ENCODE data around the gene EPHA7.

- no peak for TF ChIP-seq EP300 (IDR thresholded peaks at IDR 0.05; ENCODE audit: low read depth in 2 of 2, low read length in 2 of 2)
- TF ChIP-seq EP300 (CRISPR knock-in tag; IDR thresholded peaks at IDR 0.05; ENCODE audit: borderline replicate concordance), result no peak
- TF ChIP-seq, protein P1, sequence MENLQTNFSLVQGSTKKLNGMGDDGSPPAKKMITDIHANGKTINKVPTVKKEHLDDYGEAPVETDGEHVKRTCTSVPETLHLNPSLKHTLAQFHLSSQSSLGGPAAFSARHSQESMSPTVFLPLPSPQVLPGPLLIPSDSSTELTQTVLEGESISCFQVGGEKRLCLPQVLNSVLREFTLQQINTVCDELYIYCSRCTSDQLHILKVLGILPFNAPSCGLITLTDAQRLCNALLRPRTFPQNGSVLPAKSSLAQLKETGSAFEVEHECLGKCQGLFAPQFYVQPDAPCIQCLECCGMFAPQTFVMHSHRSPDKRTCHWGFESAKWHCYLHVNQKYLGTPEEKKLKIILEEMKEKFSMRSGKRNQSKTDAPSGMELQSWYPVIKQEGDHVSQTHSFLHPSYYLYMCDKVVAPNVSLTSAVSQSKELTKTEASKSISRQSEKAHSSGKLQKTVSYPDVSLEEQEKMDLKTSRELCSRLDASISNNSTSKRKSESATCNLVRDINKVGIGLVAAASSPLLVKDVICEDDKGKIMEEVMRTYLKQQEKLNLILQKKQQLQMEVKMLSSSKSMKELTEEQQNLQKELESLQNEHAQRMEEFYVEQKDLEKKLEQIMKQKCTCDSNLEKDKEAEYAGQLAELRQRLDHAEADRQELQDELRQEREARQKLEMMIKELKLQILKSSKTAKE (CRISPR knock-in tag; IDR thresholded peaks at IDR 0.05; ENCODE audit: borderline replicate concordance), result no peak
- TF ChIP-seq ZFP37 (CRISPR knock-in tag; IDR thresholded peaks at IDR 0.05; ENCODE audit: borderline replicate concordance), result no peak
- TF ChIP-seq ZNF282 (IDR thresholded peaks at IDR 0.05; ENCODE audit: partially characterized antibody), result no peak
- no peak for TF ChIP-seq CTCF (CRISPR knock-in tag; IDR thresholded peaks at IDR 0.05)
- TF ChIP-seq ESRRA (CRISPR knock-in tag; IDR thresholded peaks at IDR 0.05; ENCODE audit: low read depth), result no peak
- TF ChIP-seq, protein P2, sequence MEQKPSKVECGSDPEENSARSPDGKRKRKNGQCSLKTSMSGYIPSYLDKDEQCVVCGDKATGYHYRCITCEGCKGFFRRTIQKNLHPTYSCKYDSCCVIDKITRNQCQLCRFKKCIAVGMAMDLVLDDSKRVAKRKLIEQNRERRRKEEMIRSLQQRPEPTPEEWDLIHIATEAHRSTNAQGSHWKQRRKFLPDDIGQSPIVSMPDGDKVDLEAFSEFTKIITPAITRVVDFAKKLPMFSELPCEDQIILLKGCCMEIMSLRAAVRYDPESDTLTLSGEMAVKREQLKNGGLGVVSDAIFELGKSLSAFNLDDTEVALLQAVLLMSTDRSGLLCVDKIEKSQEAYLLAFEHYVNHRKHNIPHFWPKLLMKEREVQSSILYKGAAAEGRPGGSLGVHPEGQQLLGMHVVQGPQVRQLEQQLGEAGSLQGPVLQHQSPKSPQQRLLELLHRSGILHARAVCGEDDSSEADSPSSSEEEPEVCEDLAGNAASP (CRISPR knock-in tag; IDR thresholded peaks at IDR 0.05; ENCODE audit: borderline replicate concordance), result no peak
These were observed 119.7 kb downstream of the EPHA7 start for GRCh38 chr6:93299622-93300021.
